C4-2B (cell line): ENCODE data around the gene RPL36.

Experiments
- ZFX ChIP-seq: fragments of 450-650 bp; IDR thresholded peaks from 2 replicates; pipeline ENCODE4 v1.6.1; 2017
- TF ChIP-seq, protein P1 (sequence below): fragments of 450-650 bp; conservative IDR thresholded peaks from 2 replicates; pipeline ENCODE4 v1.5.1; 2017; ENCODE audit warnings: mild to moderate bottlenecking

DNA sequence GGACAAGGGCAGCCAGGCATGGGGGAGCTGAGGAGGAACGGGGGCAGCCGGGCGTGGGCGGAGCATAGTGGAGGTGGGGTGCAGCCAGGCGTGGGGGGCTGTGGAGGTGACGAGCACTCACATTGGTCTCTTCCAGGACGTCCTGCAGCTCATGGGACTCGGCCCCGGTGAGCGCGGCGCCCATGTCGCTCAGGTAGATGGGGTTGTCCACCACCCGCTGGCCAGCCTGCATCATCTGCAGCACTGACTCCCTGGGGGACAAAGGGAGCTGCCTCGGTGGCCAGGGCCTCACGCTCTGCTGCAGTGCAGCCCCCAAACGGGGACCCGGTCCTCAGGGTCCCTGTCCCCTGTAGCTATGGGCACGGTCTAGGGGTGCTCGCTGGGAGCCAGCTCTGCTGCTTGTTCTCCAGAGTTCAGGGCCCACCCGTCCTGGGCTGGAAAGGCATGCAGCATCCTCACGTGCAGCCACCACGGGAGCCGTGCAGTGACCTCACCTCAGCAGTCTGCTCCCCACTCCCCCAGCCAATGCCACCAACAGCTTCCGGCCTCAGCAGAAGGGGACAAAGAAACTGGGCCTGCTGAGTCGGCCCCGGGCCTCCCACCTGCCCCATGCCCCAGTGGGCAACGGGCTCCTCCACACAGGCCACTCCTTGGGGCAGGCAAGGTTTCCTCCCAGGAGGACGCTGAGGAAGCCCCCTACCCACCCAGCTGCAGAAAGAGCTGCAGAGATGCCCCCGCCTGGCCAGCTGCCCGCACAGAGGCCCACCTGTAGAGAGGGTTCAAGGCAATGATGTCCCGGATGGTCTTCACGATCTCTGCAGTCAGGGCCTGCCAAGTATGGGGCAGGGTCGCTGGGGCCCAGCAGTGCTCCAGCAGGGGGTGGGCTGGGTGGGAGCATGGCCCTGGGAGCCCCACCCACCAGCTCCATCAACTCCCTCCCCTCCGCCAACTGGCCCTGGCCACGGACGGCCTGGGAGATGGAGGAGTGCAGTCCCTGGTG, 17.8 kb downstream of the RPL36 start:
- TF ChIP-seq, protein P1, sequence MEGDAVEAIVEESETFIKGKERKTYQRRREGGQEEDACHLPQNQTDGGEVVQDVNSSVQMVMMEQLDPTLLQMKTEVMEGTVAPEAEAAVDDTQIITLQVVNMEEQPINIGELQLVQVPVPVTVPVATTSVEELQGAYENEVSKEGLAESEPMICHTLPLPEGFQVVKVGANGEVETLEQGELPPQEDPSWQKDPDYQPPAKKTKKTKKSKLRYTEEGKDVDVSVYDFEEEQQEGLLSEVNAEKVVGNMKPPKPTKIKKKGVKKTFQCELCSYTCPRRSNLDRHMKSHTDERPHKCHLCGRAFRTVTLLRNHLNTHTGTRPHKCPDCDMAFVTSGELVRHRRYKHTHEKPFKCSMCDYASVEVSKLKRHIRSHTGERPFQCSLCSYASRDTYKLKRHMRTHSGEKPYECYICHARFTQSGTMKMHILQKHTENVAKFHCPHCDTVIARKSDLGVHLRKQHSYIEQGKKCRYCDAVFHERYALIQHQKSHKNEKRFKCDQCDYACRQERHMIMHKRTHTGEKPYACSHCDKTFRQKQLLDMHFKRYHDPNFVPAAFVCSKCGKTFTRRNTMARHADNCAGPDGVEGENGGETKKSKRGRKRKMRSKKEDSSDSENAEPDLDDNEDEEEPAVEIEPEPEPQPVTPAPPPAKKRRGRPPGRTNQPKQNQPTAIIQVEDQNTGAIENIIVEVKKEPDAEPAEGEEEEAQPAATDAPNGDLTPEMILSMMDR: no peak
- no peak for TF ChIP-seq ZFX
